Mucosa of rectum (tissue), 2 donors: ENCODE results near the gene DSCAM.

ENCODE experiments used
- H3K27ac ChIP-seq, 2 donors: one replicate each; pipeline ENCODE4 v1.7.0; 2013; ENCODE audit warnings: inconsistent platforms in 2 of 2, low read depth in 2 of 2, low read length in 2 of 2
- H3K27me3 ChIP-seq, 2 donors: one replicate each; pipeline ENCODE4 v1.7.0; 2013; ENCODE audit warnings: low read length in 2 of 2; ENCODE audit not compliant: control insufficient read depth in 2 of 2, insufficient read depth in 2 of 2
- H3K36me3 ChIP-seq, 2 donors: one replicate each; pipeline ENCODE4 v1.7.0; 2013; ENCODE audit warnings: low read length in 2 of 2; ENCODE audit not compliant: control insufficient read depth in 2 of 2, insufficient read depth in 2 of 2
- H3K4me1 ChIP-seq, 2 donors: one replicate each; pipeline ENCODE4 v1.7.0; 2013; ENCODE audit warnings: low read length in 2 of 2, mild to moderate bottlenecking in 1 of 2; ENCODE audit not compliant: control insufficient read depth in 2 of 2, insufficient read depth in 2 of 2
- H3K4me3 ChIP-seq, 2 donors: one replicate each; pipeline ENCODE4 v1.7.0; 2013; ENCODE audit warnings: low read length in 2 of 2
- H3K9ac ChIP-seq, 2 donors: one replicate each; pipeline ENCODE4 v1.7.0; 2013; ENCODE audit warnings: low read length in 2 of 2, low read depth in 1 of 2, mild to moderate bottlenecking in 1 of 2
- H3K9me3 ChIP-seq, 2 donors: one replicate each; pipeline ENCODE4 v1.7.0; 2013; ENCODE audit warnings: low read length in 2 of 2; ENCODE audit not compliant: control insufficient read depth in 2 of 2
- donor health status: healthy.
- donor health status: Normal muscosa, but diverticular disease.

Gene DSCAM

GRCh38 chr21:40689840-40690360, 157.1 kb downstream of the DSCAM start:
- Histone ChIP-seq H3K9me3 (peaks cover 0 to 2% of the 10 kb centered on the region in 2 donors), H3K9ac (no peak overlapping the region), H3K27ac (no peak overlapping the region), H3K4me1 (no peaks in the 10 kb centered on the region), H3K27me3 (no peaks in the 10 kb centered on the region), H3K36me3 (no peaks in the 10 kb centered on the region), H3K4me3 (no peak overlapping the region)

- Histone ChIP-seq H3K36me3 (no peaks in the 10 kb centered on the region), H3K9ac (no peak overlapping the region), H3K4me1 (no peaks in the 10 kb centered on the region), H3K4me3 (no peak overlapping the region), H3K9me3 (peaks cover 0 to 2% of the 10 kb centered on the region in 2 donors), H3K27me3 (no peaks in the 10 kb centered on the region), H3K27ac (no peak overlapping the region)
Observed at GRCh38 chr21:40689217-40689616, 157.7 kb downstream of the DSCAM start.

GRCh38 chr21:40688106-40688864, 158.7 kb downstream of the DSCAM start:
- no peaks in the 10 kb centered on the region for H3K36me3 ChIP-seq
- H3K27ac ChIP-seq = no peak overlapping the region
- H3K4me3 ChIP-seq = no peak overlapping the region
- peaks cover 0 to 2% of the 10 kb centered on the region in 2 donors for H3K9me3 ChIP-seq
- no peaks in the 10 kb centered on the region for H3K27me3 ChIP-seq
- H3K4me1 ChIP-seq = no peaks in the 10 kb centered on the region
- no peak overlapping the region for H3K9ac ChIP-seq

GRCh38 chr21:40687625-40688024, 159.3 kb downstream of the DSCAM start:
- Histone ChIP-seq H3K4me1 (no peaks in the 10 kb centered on the region), H3K9ac (no peak overlapping the region), H3K36me3 (no peaks in the 10 kb centered on the region), H3K27me3 (no peaks in the 10 kb centered on the region), H3K9me3 (peaks cover 0 to 2% of the 10 kb centered on the region in 2 donors), H3K4me3 (no peak overlapping the region), H3K27ac (no peak overlapping the region)

- H3K27ac ChIP-seq = no peak overlapping the region
- no peak overlapping the region for H3K9ac ChIP-seq
- no peaks in the 10 kb centered on the region for H3K36me3 ChIP-seq
- H3K27me3 ChIP-seq = no peaks in the 10 kb centered on the region
- H3K9me3 ChIP-seq = peaks cover 0 to 2% of the 10 kb centered on the region in 2 donors
- H3K4me1 ChIP-seq = no peaks in the 10 kb centered on the region
- no peak overlapping the region for H3K4me3 ChIP-seq
Observed at GRCh38 chr21:40686526-40686925, 160.4 kb downstream of the DSCAM start.

- Histone ChIP-seq H3K27ac (no peak overlapping the region), H3K36me3 (no peaks in the 10 kb centered on the region), H3K4me1 (no peaks in the 10 kb centered on the region), H3K9me3 (peaks cover 0 to 2% of the 10 kb centered on the region in 2 donors), H3K27me3 (no peaks in the 10 kb centered on the region), H3K4me3 (no peak overlapping the region), H3K9ac (no peak overlapping the region)
Observed at GRCh38 chr21:40685141-40685540, 161.8 kb downstream of the DSCAM start.

GRCh38 chr21:40684726-40685125, 162.2 kb downstream of the DSCAM start:
- no peaks in the 10 kb centered on the region for H3K36me3 ChIP-seq
- H3K4me3 ChIP-seq = no peak overlapping the region
- H3K9me3 ChIP-seq = peaks cover 0 to 2% of the 10 kb centered on the region in 2 donors
- no peak overlapping the region for H3K27ac ChIP-seq
- no peaks in the 10 kb centered on the region for H3K4me1 ChIP-seq
- no peak overlapping the region for H3K9ac ChIP-seq
- H3K27me3 ChIP-seq = no peaks in the 10 kb centered on the region

- H3K9ac ChIP-seq = no peak overlapping the region
Observed at GRCh38 chr21:40683349-40683748, 163.6 kb downstream of the DSCAM start.

GRCh38 chr21:40681164-40681859, 165.6 kb downstream of the DSCAM start:
- Histone ChIP-seq H3K36me3 (no peaks in the 10 kb centered on the region), H3K4me1 (no peaks in the 10 kb centered on the region)

More at GRCh38 chr21:40683349-40683748, 163.6 kb downstream of the DSCAM start:
- peaks cover 0 to 2% of the 10 kb centered on the region in 2 donors for H3K9me3 ChIP-seq
- H3K4me1 ChIP-seq = no peaks in the 10 kb centered on the region
- H3K36me3 ChIP-seq = no peaks in the 10 kb centered on the region
- H3K4me3 ChIP-seq = no peak overlapping the region
- no peaks in the 10 kb centered on the region for H3K27me3 ChIP-seq
- H3K27ac ChIP-seq = no peak overlapping the region

GRCh38 chr21:40680311-40680710, 166.6 kb downstream of the DSCAM start:
- Histone ChIP-seq H3K9me3 (no peaks in the 10 kb centered on the region), H3K27me3 (no peaks in the 10 kb centered on the region), H3K4me1 (no peaks in the 10 kb centered on the region), H3K36me3 (no peaks in the 10 kb centered on the region), H3K4me3 (no peak overlapping the region), H3K27ac (no peak overlapping the region), H3K9ac (no peak overlapping the region)

More at GRCh38 chr21:40681164-40681859, 165.6 kb downstream of the DSCAM start:
- peaks cover 0 to 2% of the 10 kb centered on the region in 2 donors for H3K9me3 ChIP-seq
- no peak overlapping the region for H3K27ac ChIP-seq
- H3K27me3 ChIP-seq = no peaks in the 10 kb centered on the region
- H3K9ac ChIP-seq = no peak overlapping the region
- H3K4me3 ChIP-seq = no peak overlapping the region
